HG02970 (cell line): ENCODE measurements around the gene KCND3.

ENCODE experiments used
- ATAC-seq: cut with Tn5 transposase; IDR thresholded peaks from one replicate; pipeline ENCODE4 v1.9.1; 2021; ENCODE audit warnings: mild to moderate bottlenecking, moderate library complexity, moderate number of reproducible peaks; ENCODE audit not compliant: unreplicated experiment, low FRiP score

The KCND3 gene

GRCh38 chr1:111734856-111735255 lies 254.6 kb downstream of the KCND3 start:
- no peak for ATAC-seq

- ATAC-seq: no peak
These were observed 255.0 kb downstream of the KCND3 start for GRCh38 chr1:111734426-111734825.

- no peak for ATAC-seq
These were observed 255.5 kb downstream of the KCND3 start for GRCh38 chr1:111733992-111734341.

GRCh38 chr1:111733183-111733991 lies 256.1 kb downstream of the KCND3 start:
- ATAC-seq: no peak

- ATAC-seq: no peak
These were observed 256.8 kb downstream of the KCND3 start for GRCh38 chr1:111732718-111733117.

- no peak for ATAC-seq
These were observed 257.5 kb downstream of the KCND3 start for GRCh38 chr1:111731956-111732355.

- ATAC-seq: no peak
These were observed 258.8 kb downstream of the KCND3 start for GRCh38 chr1:111730706-111731105.

GRCh38 chr1:111729946-111730681 lies 259.4 kb downstream of the KCND3 start:
- ATAC-seq: no peak

- ATAC-seq: no peak
These were observed 260.1 kb downstream of the KCND3 start for GRCh38 chr1:111729271-111729921.

GRCh38 chr1:111727056-111727455 lies 262.4 kb downstream of the KCND3 start:
- ATAC-seq: no peak

GRCh38 chr1:111725192-111725591 lies 264.3 kb downstream of the KCND3 start:
- ATAC-seq: no peak

GRCh38 chr1:111723871-111724270 lies 265.6 kb downstream of the KCND3 start:
- ATAC-seq: no peak

GRCh38 chr1:111723091-111723806 lies 266.2 kb downstream of the KCND3 start:
- ATAC-seq: no peak

GRCh38 chr1:111720977-111721786 lies 268.3 kb downstream of the KCND3 start:
- no peak for ATAC-seq
